HCT116 (cell line): ENCODE measurements around the gene MRTFB. TPM values are rescaled to one million over a fixed set of nuclear protein-coding genes. Genes with fewer than 3 reads are reported as not detected.

Experiments used
- ATAC-seq: fragments of 200-7000 bp; cut with Tn5 transposase; 2 replicates; pipeline ENCODE4 v1.9.1; 2020; ENCODE audit warnings: mild to moderate bottlenecking, moderate library complexity
- BruUV-seq: library from RNA; stranded (reverse); fragments of 400-500 nt; replicated peaks from 2 replicates; lab custom pipeline; 2021; lab: Mats Ljungman, UMichigan
- CTCF ChIA-PET: fragments of 300-600 bp; sonication (Branson Sonifier 250); formaldehyde crosslinking; loops from one replicate; lab custom pipeline; 2021; ENCODE audit warnings: antibody characterized with exemption; lab: Charles Lee
- POLR2A ChIA-PET: fragments of 300-600, 350-600 bp; sonication (Branson Sonifier 250); formaldehyde crosslinking; loops from one replicate; lab custom pipeline; 2021; ENCODE audit warnings: antibody characterized with exemption; lab: Charles Lee
- RAD21 ChIA-PET, 2 experiments: fragments of 300-600 bp; sonication (Branson Sonifier 250); formaldehyde crosslinking; loops; one replicate each; lab custom pipeline; 2023; ENCODE audit warnings: low total read pairs in 2 of 2; ENCODE audit not compliant: uncharacterized antibody in 2 of 2, unreplicated experiment in 2 of 2, low non-redundant PET in 1 of 2; lab: Charles Lee
- DNase-seq: peaks from one replicate; pipeline ENCODE4 v3.0.0-alpha.2; 2010; ENCODE audit warnings: low read depth, low spot score
- H2AFZ ChIP-seq: fragments of 200-600 bp; shearing (Covaris generic), sonication (generic); 2 replicates; pipeline ENCODE4 v1.6.1; 2017; ENCODE audit warnings: low read depth, mixed run types, mixed read lengths, antibody characterized with exemption, low read length; ENCODE audit not compliant: poor library complexity, severe bottlenecking
- H3K27ac ChIP-seq: 2 replicates; pipeline ENCODE4 v1.5.1; 2012; ENCODE audit warnings: low read depth, low read length
- H3K27me3 ChIP-seq: fragments of 200-600 bp; sonication (generic); 2 replicates; pipeline ENCODE4 v1.6.1; 2016; ENCODE audit warnings: mixed run types, low read length, mixed read lengths; ENCODE audit not compliant: insufficient read depth
- H3K36me3 ChIP-seq, 2 experiments: fragments of 200-500 bp in 1 of 2; fragments of 200-600 bp in 1 of 2; sonication (Bioruptor generic) in 1 of 2; sonication (generic) in 1 of 2; 2 replicates each; pipeline versions ENCODE4 v1.5.1 to v1.6.1; 2014 to 2016; ENCODE audit warnings: low read length in 2 of 2, inconsistent platforms in 1 of 2, mixed read lengths in 1 of 2, mixed run types in 1 of 2; ENCODE audit not compliant: insufficient read depth in 2 of 2, control insufficient read depth in 1 of 2
- H3K4me1 ChIP-seq, 2 experiments: fragments of 200-600 bp in 1 of 2; sonication (generic) in 1 of 2; 2 replicates each; pipeline versions ENCODE4 v1.5.1 to v1.6.1; 2012 to 2017; ENCODE audit warnings: low read length in 2 of 2, inconsistent platforms in 1 of 2, mild to moderate bottlenecking in 1 of 2, mixed read lengths in 1 of 2, mixed run types in 1 of 2, moderate library complexity in 1 of 2; ENCODE audit not compliant: insufficient read depth in 2 of 2, control insufficient read depth in 1 of 2
- H3K4me2 ChIP-seq: fragments of 200-600 bp; sonication (generic); 2 replicates; pipeline ENCODE4 v1.6.1; 2017; ENCODE audit warnings: mixed run types, low read length, mixed read lengths
- H3K4me3 ChIP-seq, 2 experiments: fragments of 200-600 bp in 1 of 2; sonication (generic) in 1 of 2; replicated peaks in 1 of 2; 2 replicates each; pipeline ENCODE4 v1.5.1; 2011 to 2016; ENCODE audit warnings: low read length in 2 of 2, control low read depth in 1 of 2, low read depth in 1 of 2, mild to moderate bottlenecking in 1 of 2, mixed read lengths in 1 of 2, mixed run types in 1 of 2
- H3K79me2 ChIP-seq: fragments of 200-600 bp; sonication (generic); 2 replicates; pipeline ENCODE4 v1.6.1; 2017; ENCODE audit warnings: mild to moderate bottlenecking, mixed run types, low read length, moderate library complexity, mixed read lengths; ENCODE audit not compliant: insufficient read depth
- H3K9ac ChIP-seq: fragments of 200-600 bp; sonication (generic); 2 replicates; pipeline ENCODE4 v1.6.1; 2016; ENCODE audit warnings: low read length, mixed read lengths
- H3K9me2 ChIP-seq: fragments of 200-600 bp; sonication (generic), shearing (Covaris generic); 2 replicates; pipeline ENCODE4 v1.6.1; 2017; ENCODE audit warnings: mixed run types, mild to moderate bottlenecking, moderate library complexity; ENCODE audit not compliant: insufficient read depth
- H3K9me3 ChIP-seq, 2 experiments: fragments of 200-500 bp in 1 of 2; fragments of 200-600 bp in 1 of 2; sonication (Bioruptor generic) in 1 of 2; sonication (generic) in 1 of 2; 2 replicates each; pipeline ENCODE4 v1.6.1; 2014 to 2017; ENCODE audit warnings: low read length in 2 of 2, mixed read lengths in 2 of 2, inconsistent platforms in 1 of 2, low read depth in 1 of 2, mild to moderate bottlenecking in 1 of 2, mixed run types in 1 of 2, moderate library complexity in 1 of 2; ENCODE audit not compliant: control insufficient read depth in 1 of 2, insufficient read depth in 1 of 2
- H4K20me1 ChIP-seq: fragments of 200-600 bp; sonication (generic), shearing (Covaris generic); 2 replicates; pipeline ENCODE4 v1.6.1; 2017; ENCODE audit warnings: mixed run types, mild to moderate bottlenecking, moderate library complexity; ENCODE audit not compliant: insufficient read depth
- RAD21 ChIP-seq: IDR thresholded peaks from 2 replicates; pipeline ENCODE4 v1.6.1; 2012; ENCODE audit warnings: low read depth, mild to moderate bottlenecking
- SIN3A ChIP-seq: IDR thresholded peaks from 2 replicates; pipeline ENCODE4 v1.6.1; 2012; ENCODE audit warnings: low read depth
- ZNF274 ChIP-seq: fragments of 200-500 bp; sonication (Bioruptor generic); IDR thresholded peaks from 2 replicates; pipeline ENCODE4 v1.6.1; 2014; ENCODE audit warnings: mild to moderate bottlenecking, low read depth, low read length, inconsistent platforms
- intact Hi-C: fragments of 100-400 bp; cut with micrococcal nuclease; formaldehyde crosslinking; loops from 2 replicates; pipeline ENCODE4 v1.10.0; 2022
- total RNA-seq: library from RNA; stranded (reverse); gene quantifications from one replicate; pipeline ENCODE4 v1.2.1, GENCODE V29; 2021; ENCODE audit not compliant: unreplicated experiment
- TF ChIP-seq, protein P1 (sequence below): IDR thresholded peaks from 2 replicates; pipeline ENCODE4 v1.6.1; 2012; ENCODE audit warnings: low read depth
- TF ChIP-seq, protein P2 (sequence below), 3 experiments: fragments of 200-600 bp in 1 of 3; sonication (generic) in 1 of 3; IDR thresholded peaks in 2 of 3; conservative IDR thresholded peaks in 1 of 3; 2 replicates each; pipeline ENCODE4 v1.5.1; 2012 to 2017; ENCODE audit warnings: low read depth in 2 of 3, low read length in 2 of 3, antibody characterized with exemption in 1 of 3, borderline replicate concordance in 1 of 3, control low read depth in 1 of 3, mild to moderate bottlenecking in 1 of 3, mixed read lengths in 1 of 3, mixed run types in 1 of 3, moderate library complexity in 1 of 3; ENCODE audit not compliant: insufficient read depth in 1 of 3

The MRTFB gene
- total RNA-seq, 1 experiment from 2014 or later = 39.0 TPM

DNA sequence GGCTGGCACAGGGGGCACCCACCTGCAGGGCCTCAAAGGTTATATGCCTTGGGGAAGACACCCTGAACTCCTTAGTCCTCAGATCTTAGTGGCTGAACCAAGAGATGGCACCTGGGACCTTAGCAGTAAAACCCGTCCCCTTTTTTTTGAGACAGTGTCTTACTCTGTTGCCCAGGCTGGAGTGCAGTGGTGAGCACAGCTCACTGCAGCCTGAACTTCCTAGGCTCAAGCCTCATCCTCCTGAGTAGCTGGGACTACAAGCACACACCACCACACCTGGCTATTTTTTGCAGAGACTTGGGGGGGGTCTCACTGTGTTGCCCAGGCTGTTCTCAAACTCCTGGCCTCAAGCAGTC lies 237.2 kb downstream of the MRTFB start:
- DNase-seq = no peak
- Histone ChIP-seq H4K20me1 (no peaks in the 10 kb centered on the region), H2AFZ (no peak overlapping the region), H3K9ac (peak overlapping the region; percentile 64), H3K79me2 (peaks cover 99% of the 10 kb centered on the region), H3K27ac (peak overlapping the region; percentile 74), H3K4me1 (peaks cover 55 to 79% of the 10 kb centered on the region in 2 experiments), H3K4me2 (peak overlapping the region; percentile 77), H3K36me3 (no peaks in the 10 kb centered on the region), H3K4me3 (peak overlapping the region; percentile 28 to 48; a peak in 3 of 4 replicates), H3K9me3 (no peaks in the 10 kb centered on the region), H3K9me2 (no peaks in the 10 kb centered on the region), H3K27me3 (no peaks in the 10 kb centered on the region)
- ChIA-PET CTCF (interaction anchor here (2.4 kb wide), 1 partner anchor 389 kb away, joined by 7 read pairs; the partner anchor contains the start of gene ERCC4), RAD21 (no interaction called here), POLR2A (no interaction called here)
- intact Hi-C loops = no loop called here
- TF ChIP-seq ZNF274 = no peak
- TF ChIP-seq, protein P1, sequence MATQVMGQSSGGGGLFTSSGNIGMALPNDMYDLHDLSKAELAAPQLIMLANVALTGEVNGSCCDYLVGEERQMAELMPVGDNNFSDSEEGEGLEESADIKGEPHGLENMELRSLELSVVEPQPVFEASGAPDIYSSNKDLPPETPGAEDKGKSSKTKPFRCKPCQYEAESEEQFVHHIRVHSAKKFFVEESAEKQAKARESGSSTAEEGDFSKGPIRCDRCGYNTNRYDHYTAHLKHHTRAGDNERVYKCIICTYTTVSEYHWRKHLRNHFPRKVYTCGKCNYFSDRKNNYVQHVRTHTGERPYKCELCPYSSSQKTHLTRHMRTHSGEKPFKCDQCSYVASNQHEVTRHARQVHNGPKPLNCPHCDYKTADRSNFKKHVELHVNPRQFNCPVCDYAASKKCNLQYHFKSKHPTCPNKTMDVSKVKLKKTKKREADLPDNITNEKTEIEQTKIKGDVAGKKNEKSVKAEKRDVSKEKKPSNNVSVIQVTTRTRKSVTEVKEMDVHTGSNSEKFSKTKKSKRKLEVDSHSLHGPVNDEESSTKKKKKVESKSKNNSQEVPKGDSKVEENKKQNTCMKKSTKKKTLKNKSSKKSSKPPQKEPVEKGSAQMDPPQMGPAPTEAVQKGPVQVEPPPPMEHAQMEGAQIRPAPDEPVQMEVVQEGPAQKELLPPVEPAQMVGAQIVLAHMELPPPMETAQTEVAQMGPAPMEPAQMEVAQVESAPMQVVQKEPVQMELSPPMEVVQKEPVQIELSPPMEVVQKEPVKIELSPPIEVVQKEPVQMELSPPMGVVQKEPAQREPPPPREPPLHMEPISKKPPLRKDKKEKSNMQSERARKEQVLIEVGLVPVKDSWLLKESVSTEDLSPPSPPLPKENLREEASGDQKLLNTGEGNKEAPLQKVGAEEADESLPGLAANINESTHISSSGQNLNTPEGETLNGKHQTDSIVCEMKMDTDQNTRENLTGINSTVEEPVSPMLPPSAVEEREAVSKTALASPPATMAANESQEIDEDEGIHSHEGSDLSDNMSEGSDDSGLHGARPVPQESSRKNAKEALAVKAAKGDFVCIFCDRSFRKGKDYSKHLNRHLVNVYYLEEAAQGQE = no peak
- TF ChIP-seq, protein P2, sequence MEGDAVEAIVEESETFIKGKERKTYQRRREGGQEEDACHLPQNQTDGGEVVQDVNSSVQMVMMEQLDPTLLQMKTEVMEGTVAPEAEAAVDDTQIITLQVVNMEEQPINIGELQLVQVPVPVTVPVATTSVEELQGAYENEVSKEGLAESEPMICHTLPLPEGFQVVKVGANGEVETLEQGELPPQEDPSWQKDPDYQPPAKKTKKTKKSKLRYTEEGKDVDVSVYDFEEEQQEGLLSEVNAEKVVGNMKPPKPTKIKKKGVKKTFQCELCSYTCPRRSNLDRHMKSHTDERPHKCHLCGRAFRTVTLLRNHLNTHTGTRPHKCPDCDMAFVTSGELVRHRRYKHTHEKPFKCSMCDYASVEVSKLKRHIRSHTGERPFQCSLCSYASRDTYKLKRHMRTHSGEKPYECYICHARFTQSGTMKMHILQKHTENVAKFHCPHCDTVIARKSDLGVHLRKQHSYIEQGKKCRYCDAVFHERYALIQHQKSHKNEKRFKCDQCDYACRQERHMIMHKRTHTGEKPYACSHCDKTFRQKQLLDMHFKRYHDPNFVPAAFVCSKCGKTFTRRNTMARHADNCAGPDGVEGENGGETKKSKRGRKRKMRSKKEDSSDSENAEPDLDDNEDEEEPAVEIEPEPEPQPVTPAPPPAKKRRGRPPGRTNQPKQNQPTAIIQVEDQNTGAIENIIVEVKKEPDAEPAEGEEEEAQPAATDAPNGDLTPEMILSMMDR (IDR thresholded peaks at IDR 0.05 in 2 of 3, conservative IDR thresholded peaks at IDR 0.05 in 1 of 3; ENCODE audit: borderline replicate concordance in 1 of 3, insufficient read depth in 1 of 3, low read depth in 2 of 3, low read length in 2 of 3) = peak in 2 of 3 experiments; percentile 4 to 28; a peak in 1 of 6 replicates
- no peak for TF ChIP-seq RAD21
- no peak for TF ChIP-seq SIN3A
- no TSS peak for BruUV-seq
- peak; percentile 45 for ATAC-seq
